Erythroblast (primary cell): Measurements from ENCODE around the gene CUZD1.

Experiments used
- DNase-seq, 2 experiments: peaks; one replicate each; lab custom pipeline; 2025; lab: John Stamatoyannopoulos, UW
- GATA1 ChIP-seq: IDR thresholded peaks from 2 replicates; pipeline ENCODE4 v1.6.1; 2011; ENCODE audit warnings: low read depth, mild to moderate bottlenecking, control low read depth, low read length, moderate library complexity
- POLR2A ChIP-seq: IDR thresholded peaks from 2 replicates; pipeline ENCODE4 v1.6.1; 2011; ENCODE audit warnings: mild to moderate bottlenecking, low read length

The CUZD1 gene

GRCh38 chr10:122847782-122848604, 2.3 kb upstream of the CUZD1 start:
- no peak for DNase-seq
- TF ChIP-seq GATA1 (no peak), POLR2A (no peak)

- DNase-seq: no peak
- TF ChIP-seq GATA1 (no peak), POLR2A (no peak)
Measured at GRCh38 chr10:122844146-122844545, 1.5 kb downstream of the CUZD1 start.

- no peak for DNase-seq
- TF ChIP-seq POLR2A: no peak
Measured at GRCh38 chr10:122841569-122841968, 4.1 kb downstream of the CUZD1 start.

GRCh38 chr10:122839505-122839904, 6.2 kb downstream of the CUZD1 start:
- TF ChIP-seq GATA1 (no peak), POLR2A (no peak)

GRCh38 chr10:122838880-122839279, 6.8 kb downstream of the CUZD1 start:
- no peak for TF ChIP-seq GATA1
- no peak for TF ChIP-seq POLR2A
- no peak for DNase-seq

More at GRCh38 chr10:122839505-122839904, 6.2 kb downstream of the CUZD1 start:
- DNase-seq: no peak

GRCh38 chr10:122835908-122836307, 9.7 kb downstream of the CUZD1 start:
- DNase-seq: no peak
- TF ChIP-seq POLR2A: no peak
- TF ChIP-seq GATA1: no peak

GRCh38 chr10:122830965-122831353, 14.7 kb downstream of the CUZD1 start:
- DNase-seq: no peak
- no peak for TF ChIP-seq POLR2A
- TF ChIP-seq GATA1: no peak

- no peak for DNase-seq
- TF ChIP-seq GATA1 (no peak), POLR2A (no peak)
Measured at GRCh38 chr10:122830273-122830964, 15.2 kb downstream of the CUZD1 start.

GRCh38 chr10:122829454-122829853, 16.2 kb downstream of the CUZD1 start:
- DNase-seq: no peak
- TF ChIP-seq POLR2A (no peak), GATA1 (no peak)

GRCh38 chr10:122828716-122829255, 16.9 kb downstream of the CUZD1 start:
- no peak for DNase-seq
- TF ChIP-seq GATA1 (no peak), POLR2A (no peak)

GRCh38 chr10:122827302-122827701, 18.4 kb downstream of the CUZD1 start:
- no peak for DNase-seq
- TF ChIP-seq GATA1 (no peak), POLR2A (no peak)

GRCh38 chr10:122822973-122823690, 22.5 kb downstream of the CUZD1 start:
- TF ChIP-seq POLR2A (no peak), GATA1 (no peak)
- DNase-seq: no peak

GRCh38 chr10:122821808-122822207, 23.8 kb downstream of the CUZD1 start:
- TF ChIP-seq POLR2A: no peak
- TF ChIP-seq GATA1: no peak
- no peak for DNase-seq
